GM21526 (cell line): ENCODE data around the gene MOB3B.

Experiments used
- ATAC-seq: cut with Tn5 transposase; IDR thresholded peaks from one replicate; pipeline ENCODE4 v1.9.1; 2021; ENCODE audit warnings: moderate library complexity; ENCODE audit not compliant: unreplicated experiment, low FRiP score

Gene MOB3B

GRCh38 chr9:27529316-27530278, at the start of gene MOB3B:
TSS of gene MOB3B (minus strand) at chr9:27529814. CDS start at chr9:27455550, 74,264 bp downstream.
- peak; percentile 87 for ATAC-seq

GRCh38 chr9:27573634-27574590, 44.3 kb upstream of the MOB3B start:
- peak; percentile 85 for ATAC-seq

- ATAC-seq = peak; percentile 50
These were observed 43.5 kb upstream of the MOB3B start, which contains the start of gene C9orf72 for GRCh38 chr9:27572918-27573633. TSS of gene C9orf72 (minus strand) at chr9:27573481. CDS start at chr9:27567120, 6,361 bp downstream.

- peak; percentile 43 for ATAC-seq
These were observed 42.9 kb upstream of the MOB3B start for GRCh38 chr9:27572566-27572917.

GRCh38 chr9:27572061-27572460, 42.4 kb upstream of the MOB3B start:
- no peak for ATAC-seq

- no peak for ATAC-seq
These were observed 41.4 kb upstream of the MOB3B start for GRCh38 chr9:27571011-27571410.

- no peak for ATAC-seq
These were observed 39.8 kb upstream of the MOB3B start for GRCh38 chr9:27569406-27569805.

- no peak for ATAC-seq
These were observed 36.5 kb upstream of the MOB3B start for GRCh38 chr9:27566118-27566517.

- no peak for ATAC-seq
These were observed 36.1 kb upstream of the MOB3B start for GRCh38 chr9:27565696-27566095.

GRCh38 chr9:27564670-27565069, 35.1 kb upstream of the MOB3B start:
- ATAC-seq = no peak

GRCh38 chr9:27563738-27564430, 34.3 kb upstream of the MOB3B start:
- ATAC-seq = no peak

GRCh38 chr9:27561685-27562084, 32.1 kb upstream of the MOB3B start:
- ATAC-seq = no peak

- ATAC-seq = no peak
These were observed 30.8 kb upstream of the MOB3B start for GRCh38 chr9:27560457-27560856.

GRCh38 chr9:27558307-27558706, 28.7 kb upstream of the MOB3B start:
- no peak for ATAC-seq

- ATAC-seq = no peak
These were observed 26.9 kb upstream of the MOB3B start for GRCh38 chr9:27556470-27556869.

- no peak for ATAC-seq
These were observed 25.1 kb upstream of the MOB3B start for GRCh38 chr9:27554712-27555111.

- no peak for ATAC-seq
These were observed 19.7 kb upstream of the MOB3B start for GRCh38 chr9:27549196-27549755.

- ATAC-seq = no peak
These were observed 18.6 kb upstream of the MOB3B start for GRCh38 chr9:27548055-27548741.

- no peak for ATAC-seq
These were observed 15.9 kb upstream of the MOB3B start for GRCh38 chr9:27545471-27545870.
